ENCODE measurements around the gene EXO1. TPM values are rescaled to one million over a fixed set of nuclear protein-coding genes. Genes with fewer than 3 reads are reported as not detected.

The EXO1 gene
- total and polyA plus RNA-seq, 9 of the 15 experiments (the other 6 are each of a cell fraction or from before 2014, with no cell fraction given), result 36.0 to 125 (median 83.9) TPM

DNA sequence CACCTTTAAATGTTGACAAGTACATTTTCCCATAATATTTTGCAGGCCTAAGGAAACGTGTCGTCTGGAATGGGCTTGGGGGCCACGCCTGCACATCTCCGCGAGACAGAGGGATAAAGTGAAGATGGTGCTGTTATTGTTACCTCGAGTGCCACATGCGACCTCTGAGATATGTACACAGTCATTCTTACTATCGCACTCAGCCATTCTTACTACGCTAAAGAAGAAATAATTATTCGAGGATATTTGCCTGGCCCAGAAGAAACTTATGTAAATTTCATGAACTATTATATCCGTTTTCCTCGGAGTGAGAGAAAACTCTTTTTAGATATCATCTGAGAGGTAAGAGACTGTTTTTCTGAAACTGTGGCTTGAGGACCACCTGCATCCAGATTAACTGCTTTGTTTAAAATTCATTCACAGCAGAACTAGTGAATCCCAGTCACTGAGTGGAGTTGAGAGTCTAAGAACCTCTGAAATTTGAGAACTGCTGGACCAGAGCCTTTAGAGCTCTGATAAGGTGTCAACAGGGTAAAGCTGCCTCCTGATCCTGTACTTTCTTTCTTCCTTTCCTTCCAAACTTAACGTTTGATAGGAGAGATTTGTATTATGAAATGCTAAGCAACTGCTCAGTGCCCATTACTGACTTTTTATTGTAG lies 811 bp downstream of the EXO1 start (continued):
- TF ChIP-seq, protein P1, sequence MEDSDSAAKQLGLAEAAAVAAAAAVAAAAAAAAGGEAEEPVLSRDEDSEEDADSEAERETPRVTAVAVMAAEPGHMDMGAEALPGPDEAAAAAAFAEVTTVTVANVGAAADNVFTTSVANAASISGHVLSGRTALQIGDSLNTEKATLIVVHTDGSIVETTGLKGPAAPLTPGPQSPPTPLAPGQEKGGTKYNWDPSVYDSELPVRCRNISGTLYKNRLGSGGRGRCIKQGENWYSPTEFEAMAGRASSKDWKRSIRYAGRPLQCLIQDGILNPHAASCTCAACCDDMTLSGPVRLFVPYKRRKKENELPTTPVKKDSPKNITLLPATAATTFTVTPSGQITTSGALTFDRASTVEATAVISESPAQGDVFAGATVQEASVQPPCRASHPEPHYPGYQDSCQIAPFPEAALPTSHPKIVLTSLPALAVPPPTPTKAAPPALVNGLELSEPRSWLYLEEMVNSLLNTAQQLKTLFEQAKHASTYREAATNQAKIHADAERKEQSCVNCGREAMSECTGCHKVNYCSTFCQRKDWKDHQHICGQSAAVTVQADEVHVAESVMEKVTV (CRISPR knock-in tag; IDR thresholded peaks at IDR 0.05), result 0 out of 2 replicates have a peak, but pooled peaks have one; percentile 12
- TF ChIP-seq BCL6 (CRISPR knock-in tag; IDR thresholded peaks at IDR 0.05) (no peak), ZNF707 (CRISPR knock-in tag; conservative IDR thresholded peaks at IDR 0.05) (0 out of 2 replicates have a peak, but pooled peaks have one; percentile 34), YY1 (IDR thresholded peaks at IDR 0.05; ENCODE audit: borderline replicate concordance in 1 of 3, control insufficient read depth in 1 of 3, extremely low read depth in 1 of 3, insufficient read depth in 3 of 3, insufficient read length in 1 of 3, insufficient replicate concordance in 2 of 3, low read depth in 1 of 3, low read length in 2 of 3) (peak in 1 of 3 experiments; percentile 6), KDM1A (IDR thresholded peaks at IDR 0.05) (peak in 1 of 2 experiments; percentile 14; a peak in 1 of 4 replicates), ZNF778 (CRISPR knock-in tag; IDR thresholded peaks at IDR 0.05) (no peak), CBFA2T3 (IDR thresholded peaks at IDR 0.05) (peak; percentile 14; the same call in 1 of the 2 replicates)
- TF ChIP-seq, protein P2, sequence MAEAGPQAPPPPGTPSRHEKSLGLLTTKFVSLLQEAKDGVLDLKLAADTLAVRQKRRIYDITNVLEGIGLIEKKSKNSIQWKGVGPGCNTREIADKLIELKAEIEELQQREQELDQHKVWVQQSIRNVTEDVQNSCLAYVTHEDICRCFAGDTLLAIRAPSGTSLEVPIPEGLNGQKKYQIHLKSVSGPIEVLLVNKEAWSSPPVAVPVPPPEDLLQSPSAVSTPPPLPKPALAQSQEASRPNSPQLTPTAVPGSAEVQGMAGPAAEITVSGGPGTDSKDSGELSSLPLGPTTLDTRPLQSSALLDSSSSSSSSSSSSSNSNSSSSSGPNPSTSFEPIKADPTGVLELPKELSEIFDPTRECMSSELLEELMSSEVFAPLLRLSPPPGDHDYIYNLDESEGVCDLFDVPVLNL (CRISPR knock-in tag; IDR thresholded peaks at IDR 0.05; ENCODE audit: low read depth), result no peak
- TF ChIP-seq, protein P3, sequence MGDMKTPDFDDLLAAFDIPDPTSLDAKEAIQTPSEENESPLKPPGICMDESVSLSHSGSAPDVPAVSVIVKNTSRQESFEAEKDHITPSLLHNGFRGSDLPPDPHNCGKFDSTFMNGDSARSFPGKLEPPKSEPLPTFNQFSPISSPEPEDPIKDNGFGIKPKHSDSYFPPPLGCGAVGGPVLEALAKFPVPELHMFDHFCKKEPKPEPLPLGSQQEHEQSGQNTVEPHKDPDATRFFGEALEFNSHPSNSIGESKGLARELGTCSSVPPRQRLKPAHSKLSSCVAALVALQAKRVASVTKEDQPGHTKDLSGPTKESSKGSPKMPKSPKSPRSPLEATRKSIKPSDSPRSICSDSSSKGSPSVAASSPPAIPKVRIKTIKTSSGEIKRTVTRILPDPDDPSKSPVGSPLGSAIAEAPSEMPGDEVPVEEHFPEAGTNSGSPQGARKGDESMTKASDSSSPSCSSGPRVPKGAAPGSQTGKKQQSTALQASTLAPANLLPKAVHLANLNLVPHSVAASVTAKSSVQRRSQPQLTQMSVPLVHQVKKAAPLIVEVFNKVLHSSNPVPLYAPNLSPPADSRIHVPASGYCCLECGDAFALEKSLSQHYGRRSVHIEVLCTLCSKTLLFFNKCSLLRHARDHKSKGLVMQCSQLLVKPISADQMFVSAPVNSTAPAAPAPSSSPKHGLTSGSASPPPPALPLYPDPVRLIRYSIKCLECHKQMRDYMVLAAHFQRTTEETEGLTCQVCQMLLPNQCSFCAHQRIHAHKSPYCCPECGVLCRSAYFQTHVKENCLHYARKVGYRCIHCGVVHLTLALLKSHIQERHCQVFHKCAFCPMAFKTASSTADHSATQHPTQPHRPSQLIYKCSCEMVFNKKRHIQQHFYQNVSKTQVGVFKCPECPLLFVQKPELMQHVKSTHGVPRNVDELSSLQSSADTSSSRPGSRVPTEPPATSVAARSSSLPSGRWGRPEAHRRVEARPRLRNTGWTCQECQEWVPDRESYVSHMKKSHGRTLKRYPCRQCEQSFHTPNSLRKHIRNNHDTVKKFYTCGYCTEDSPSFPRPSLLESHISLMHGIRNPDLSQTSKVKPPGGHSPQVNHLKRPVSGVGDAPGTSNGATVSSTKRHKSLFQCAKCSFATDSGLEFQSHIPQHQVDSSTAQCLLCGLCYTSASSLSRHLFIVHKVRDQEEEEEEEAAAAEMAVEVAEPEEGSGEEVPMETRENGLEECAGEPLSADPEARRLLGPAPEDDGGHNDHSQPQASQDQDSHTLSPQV (IDR thresholded peaks at IDR 0.05), result 0 out of 2 replicates have a peak, but pooled peaks have one; percentile 13
